ENCODE results near the gene L1CAM. TPM values are rescaled to one million over a fixed set of nuclear protein-coding genes. Genes with fewer than 3 reads are reported as not detected.

L1CAM gene
- total and polyA plus RNA-seq, 7 donors: 2.4 to 30.2 (median 15.5) TPM; not detected in 1

GRCh38 chrX:153901753-153902140, 15.8 kb upstream of the L1CAM start:
- TF ChIP-seq POLR2AphosphoS5 (IDR thresholded peaks at IDR 0.05): no peak
- TF ChIP-seq POLR2A (IDR thresholded peaks at IDR 0.05): no peak
- TF ChIP-seq, protein P1, sequence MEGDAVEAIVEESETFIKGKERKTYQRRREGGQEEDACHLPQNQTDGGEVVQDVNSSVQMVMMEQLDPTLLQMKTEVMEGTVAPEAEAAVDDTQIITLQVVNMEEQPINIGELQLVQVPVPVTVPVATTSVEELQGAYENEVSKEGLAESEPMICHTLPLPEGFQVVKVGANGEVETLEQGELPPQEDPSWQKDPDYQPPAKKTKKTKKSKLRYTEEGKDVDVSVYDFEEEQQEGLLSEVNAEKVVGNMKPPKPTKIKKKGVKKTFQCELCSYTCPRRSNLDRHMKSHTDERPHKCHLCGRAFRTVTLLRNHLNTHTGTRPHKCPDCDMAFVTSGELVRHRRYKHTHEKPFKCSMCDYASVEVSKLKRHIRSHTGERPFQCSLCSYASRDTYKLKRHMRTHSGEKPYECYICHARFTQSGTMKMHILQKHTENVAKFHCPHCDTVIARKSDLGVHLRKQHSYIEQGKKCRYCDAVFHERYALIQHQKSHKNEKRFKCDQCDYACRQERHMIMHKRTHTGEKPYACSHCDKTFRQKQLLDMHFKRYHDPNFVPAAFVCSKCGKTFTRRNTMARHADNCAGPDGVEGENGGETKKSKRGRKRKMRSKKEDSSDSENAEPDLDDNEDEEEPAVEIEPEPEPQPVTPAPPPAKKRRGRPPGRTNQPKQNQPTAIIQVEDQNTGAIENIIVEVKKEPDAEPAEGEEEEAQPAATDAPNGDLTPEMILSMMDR (IDR thresholded peaks at IDR 0.05): no peak
- TF ChIP-seq EP300 (IDR thresholded peaks at IDR 0.05): no peak

DNA sequence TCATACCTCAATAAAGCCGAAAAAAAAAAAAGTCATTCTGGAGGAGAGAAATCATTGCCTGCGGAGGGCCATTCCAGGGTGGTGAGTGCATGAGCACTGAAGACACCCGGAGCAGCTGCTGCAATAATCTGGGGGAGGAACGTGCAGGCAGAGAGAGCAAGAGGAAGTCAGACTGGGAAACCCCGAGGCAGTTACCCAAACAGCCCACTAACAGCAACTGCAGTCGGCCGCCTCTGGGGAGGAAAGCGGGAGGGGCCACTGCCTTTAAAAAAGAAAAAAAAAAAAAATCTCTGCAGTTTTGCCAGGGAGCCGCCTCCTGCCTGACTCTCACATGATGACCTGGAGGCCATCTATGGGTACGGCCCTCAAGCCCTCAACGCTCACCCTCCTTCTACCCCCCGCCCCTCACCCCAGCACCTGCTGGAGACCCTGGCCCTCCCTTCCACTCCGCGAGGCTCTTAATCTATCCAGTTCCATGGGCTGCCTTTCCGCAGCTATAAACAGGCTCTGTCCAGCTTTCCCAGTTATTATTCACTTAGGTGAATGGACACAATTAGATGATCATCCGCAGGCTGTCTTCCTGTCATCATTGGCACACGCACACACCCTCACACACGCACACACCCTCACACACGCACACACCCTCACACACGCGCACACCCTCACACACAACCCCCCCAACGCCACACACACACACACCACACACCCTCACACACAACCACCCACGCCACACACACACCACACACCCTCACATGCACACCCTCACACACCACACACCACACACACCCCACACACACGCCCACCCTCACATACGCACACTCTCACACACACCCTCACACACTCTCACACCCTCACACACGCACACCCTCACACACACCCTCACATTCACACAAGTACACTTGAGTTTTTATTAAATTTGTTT, 15.1 kb upstream of the L1CAM start:
- Histone ChIP-seq H3K4me1 (peaks cover 0 to 15% (median 5%) of the 10 kb centered on the region in 4 donors), H3K9me3 (no peaks in the 10 kb centered on the region), H3K36me3 (no peaks in the 10 kb centered on the region), H3K27ac (peak overlapping the region in 3 of 4 donors; percentile 41 to 49 (median 42)), H3K4me3 (no peak overlapping the region), H3K27me3 (no peaks in the 10 kb centered on the region)
- WGBS, 2 donors: 11 to 23% methylated on average over 26 of the region's 26 CpGs
- TF ChIP-seq EP300 (IDR thresholded peaks at IDR 0.05) (no peak), POLR2AphosphoS5 (IDR thresholded peaks at IDR 0.05) (no peak), POLR2A (IDR thresholded peaks at IDR 0.05) (no peak)
- TF ChIP-seq, protein P1 (IDR thresholded peaks at IDR 0.05): no peak
- intact Hi-C loops (cut with DNase I): no loop called here
- peak; percentile 86 for DNase-seq

More at GRCh38 chrX:153901753-153902140, 15.8 kb upstream of the L1CAM start:
- Histone ChIP-seq H3K9me3 (no peaks in the 10 kb centered on the region), H3K4me3 (no peak overlapping the region), H3K27ac (peak overlapping the region in 1 of 4 donors; percentile 41), H3K36me3 (no peaks in the 10 kb centered on the region), H3K27me3 (no peaks in the 10 kb centered on the region), H3K4me1 (peaks cover 0 to 15% (median 5%) of the 10 kb centered on the region in 4 donors)
- intact Hi-C loops (cut with DNase I): no loop called here
- 58 to 69% methylated on average over 8 of the region's 8 CpGs for WGBS, 2 donors
- no peak for DNase-seq

DNA sequence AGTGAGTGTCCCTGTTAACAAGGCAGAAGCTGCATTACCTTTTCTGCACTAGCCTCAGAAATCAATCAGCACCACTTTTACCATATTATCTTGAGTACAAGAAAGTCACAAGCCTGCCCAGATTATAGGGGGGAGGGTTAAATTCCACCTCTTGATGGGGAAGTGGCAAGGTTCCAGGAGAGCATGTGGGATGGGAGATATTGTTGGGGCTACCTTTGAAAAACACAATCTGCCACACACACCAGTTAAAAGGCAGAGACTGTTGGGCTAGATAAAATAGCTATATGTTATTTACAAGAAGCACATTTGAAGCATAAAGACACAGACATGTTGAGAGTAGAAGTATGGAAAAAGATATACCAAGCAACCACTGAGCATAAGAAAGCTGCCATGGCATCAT, 11.9 kb upstream of the L1CAM start:
- H3K27ac ChIP-seq: no peak overlapping the region
- TF ChIP-seq POLR2AphosphoS5 (IDR thresholded peaks at IDR 0.05): no peak
- TF ChIP-seq, protein P1 (IDR thresholded peaks at IDR 0.05): no peak
- no peak for TF ChIP-seq POLR2A (IDR thresholded peaks at IDR 0.05)
- TF ChIP-seq EP300 (IDR thresholded peaks at IDR 0.05): no peak
- H3K36me3 ChIP-seq: no peaks in the 10 kb centered on the region
- peaks cover 0 to 9% (median 3%) of the 10 kb centered on the region in 4 donors for H3K4me1 ChIP-seq
- no peak for DNase-seq
- no peaks in the 10 kb centered on the region for H3K27me3 ChIP-seq
- H3K9me3 ChIP-seq: no peaks in the 10 kb centered on the region
- intact Hi-C loops (cut with DNase I): no loop called here
- H3K4me3 ChIP-seq: no peak overlapping the region

DNA sequence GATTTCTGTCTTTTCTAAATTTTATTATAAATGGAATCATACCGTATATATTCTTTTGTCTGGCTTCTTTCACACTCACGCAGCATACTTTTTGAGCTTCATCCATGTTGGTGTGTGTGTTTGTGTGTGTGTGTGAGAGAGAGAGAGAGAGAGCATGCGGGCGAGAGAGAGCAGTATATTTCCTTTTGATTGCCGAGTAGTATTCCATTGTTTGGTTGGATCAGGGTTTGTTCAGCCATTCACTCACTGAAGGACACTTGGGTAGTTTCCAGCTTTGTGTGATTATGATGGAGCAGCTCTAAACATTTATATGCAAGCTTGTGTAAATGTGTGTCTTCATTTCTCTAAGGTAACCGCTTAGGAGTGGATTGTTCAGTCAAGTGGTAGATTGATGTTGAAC, 3.1 kb upstream of the L1CAM start:
- Histone ChIP-seq H3K9me3 (no peaks in the 10 kb centered on the region), H3K4me3 (no peak overlapping the region), H3K27ac (no peak overlapping the region), H3K27me3 (peaks cover 12 to 25% (median 20%) of the 10 kb centered on the region in 3 donors), H3K4me1 (peaks cover 0 to 10% (median 6%) of the 10 kb centered on the region in 4 donors), H3K36me3 (no peaks in the 10 kb centered on the region)
- no peak for DNase-seq
- WGBS, 2 donors: 92 to 93% methylated on average over 6 of the region's 6 CpGs
- TF ChIP-seq EP300 (IDR thresholded peaks at IDR 0.05): no peak
- no peak for TF ChIP-seq POLR2AphosphoS5 (IDR thresholded peaks at IDR 0.05)
- TF ChIP-seq, protein P1 (IDR thresholded peaks at IDR 0.05): no peak
- TF ChIP-seq POLR2A (IDR thresholded peaks at IDR 0.05): no peak
- intact Hi-C loops (cut with DNase I): no loop called here
